SU-DHL-6 (cell line): ENCODE data around the gene ATOH8.

Experiments used
- H2AFZ ChIP-seq: fragments of 200-600 bp; sonication (generic); 2 replicates; pipeline ENCODE4 v1.6.1; 2014; ENCODE audit warnings: low read depth, mild to moderate bottlenecking, moderate library complexity, mixed read lengths, antibody characterized with exemption, low read length; ENCODE audit not compliant: severe bottlenecking
- H3F3A ChIP-seq: fragments of 200-600 bp; shearing (Covaris generic); 2 replicates; pipeline ENCODE4 v1.6.0; 2016; ENCODE audit warnings: antibody characterized with exemption, mild to moderate bottlenecking; ENCODE audit not compliant: insufficient read depth
- H3K27ac ChIP-seq: fragments of 200-600 bp; sonication (generic); 2 replicates; pipeline ENCODE4 v1.5.1; 2016; ENCODE audit warnings: low read depth, mild to moderate bottlenecking, low read length, moderate library complexity, mixed read lengths
- H3K27me3 ChIP-seq: fragments of 200-600 bp; sonication (generic), shearing (Covaris generic); 2 replicates; pipeline ENCODE4 v1.6.0; 2014; ENCODE audit warnings: mild to moderate bottlenecking, low read length
- H3K36me3 ChIP-seq: fragments of 200-600 bp; sonication (generic); 2 replicates; pipeline ENCODE4 v1.6.1; 2014; ENCODE audit warnings: mild to moderate bottlenecking, low read length, mixed read lengths
- H3K4me2 ChIP-seq: fragments of 300-600, 200-600 bp; shearing (Covaris generic), sonication (generic); 2 replicates; pipeline ENCODE4 v1.6.0; 2014; ENCODE audit warnings: low read length, low read depth, mild to moderate bottlenecking; ENCODE audit not compliant: poor library complexity, severe bottlenecking
- H3K4me3 ChIP-seq: fragments of 200-600 bp; sonication (generic); 2 replicates; pipeline ENCODE4 v1.5.1; 2014; ENCODE audit warnings: antibody characterized with exemption, low read length, mild to moderate bottlenecking, mixed read lengths; ENCODE audit not compliant: insufficient read depth, poor library complexity, severe bottlenecking
- H3K79me2 ChIP-seq: fragments of 200-600 bp; sonication (generic); 2 replicates; pipeline ENCODE4 v1.6.1; 2014; ENCODE audit warnings: mild to moderate bottlenecking, low read length, moderate library complexity; ENCODE audit not compliant: insufficient read depth
- H3K9ac ChIP-seq: fragments of 200-600 bp; sonication (generic); 2 replicates; pipeline ENCODE4 v1.7.0; 2014; ENCODE audit warnings: mild to moderate bottlenecking, low read length
- H3K9me2 ChIP-seq: fragments of 200-600 bp; sonication (generic); replicated peaks from 2 replicates; pipeline ENCODE4 v1.6.1; 2014; ENCODE audit warnings: low read length; ENCODE audit not compliant: insufficient read depth
- H3K9me3 ChIP-seq: fragments of 200-600 bp; sonication (generic); 2 replicates; pipeline ENCODE4 v1.6.1; 2014; ENCODE audit warnings: low read length, mixed read lengths; ENCODE audit not compliant: insufficient read depth
- H4K20me1 ChIP-seq: fragments of 200-600 bp; sonication (generic); 2 replicates; pipeline ENCODE4 v1.6.1; 2014; ENCODE audit warnings: low read depth, mild to moderate bottlenecking, antibody characterized with exemption, low read length, moderate library complexity, mixed read lengths
- EZH2phosphoT487 ChIP-seq: fragments of 200-600 bp; sonication (generic), shearing (Covaris generic); conservative IDR thresholded peaks from 2 replicates; pipeline ENCODE4 v1.6.1; 2018; ENCODE audit warnings: mild to moderate bottlenecking, antibody characterized with exemption, low read length, moderate library complexity, mixed read lengths
- TF ChIP-seq, protein P1 (sequence below): fragments of 200-600 bp; sonication (generic); IDR thresholded peaks from one replicate; pipeline ENCODE4 v1.5.1; 2017; ENCODE audit warnings: antibody characterized with exemption, mild to moderate bottlenecking, low read length, moderate library complexity; ENCODE audit not compliant: insufficient read depth, poor library complexity, severe bottlenecking

ATOH8 gene

DNA sequence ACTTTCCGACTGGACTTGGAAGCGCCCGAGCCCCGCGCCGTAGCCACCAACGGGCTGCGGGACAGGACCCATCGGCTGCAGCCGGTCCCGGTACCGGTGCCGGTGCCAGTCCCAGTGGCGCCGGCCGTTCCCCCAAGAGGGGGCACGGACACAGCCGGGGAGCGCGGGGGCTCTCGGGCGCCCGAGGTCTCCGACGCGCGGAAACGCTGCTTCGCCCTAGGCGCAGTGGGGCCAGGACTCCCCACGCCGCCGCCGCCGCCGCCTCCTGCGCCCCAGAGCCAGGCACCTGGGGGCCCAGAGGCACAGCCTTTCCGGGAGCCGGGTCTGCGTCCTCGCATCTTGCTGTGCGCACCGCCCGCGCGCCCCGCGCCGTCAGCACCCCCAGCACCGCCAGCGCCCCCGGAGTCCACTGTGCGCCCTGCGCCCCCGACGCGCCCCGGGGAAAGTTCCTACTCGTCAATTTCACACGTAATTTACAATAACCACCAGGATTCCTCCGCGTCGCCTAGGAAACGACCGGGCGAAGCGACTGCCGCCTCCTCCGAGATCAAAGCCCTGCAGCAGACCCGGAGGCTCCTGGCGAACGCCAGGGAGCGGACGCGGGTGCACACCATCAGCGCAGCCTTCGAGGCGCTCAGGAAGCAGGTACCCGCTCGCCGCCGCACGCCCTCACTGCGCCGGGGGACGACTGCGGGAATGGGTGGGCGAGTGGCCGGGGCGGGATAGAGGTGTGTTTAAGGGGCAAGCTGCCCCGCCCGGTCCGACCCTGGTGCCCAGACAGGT is 713 bp downstream of the ATOH8 start:
- no peak overlapping the region for H3K9ac ChIP-seq
- no peaks in the 10 kb centered on the region for H3F3A ChIP-seq
- no peaks in the 10 kb centered on the region for H3K36me3 ChIP-seq
- no peaks in the 10 kb centered on the region for H3K9me2 ChIP-seq
- TF ChIP-seq, protein P1, sequence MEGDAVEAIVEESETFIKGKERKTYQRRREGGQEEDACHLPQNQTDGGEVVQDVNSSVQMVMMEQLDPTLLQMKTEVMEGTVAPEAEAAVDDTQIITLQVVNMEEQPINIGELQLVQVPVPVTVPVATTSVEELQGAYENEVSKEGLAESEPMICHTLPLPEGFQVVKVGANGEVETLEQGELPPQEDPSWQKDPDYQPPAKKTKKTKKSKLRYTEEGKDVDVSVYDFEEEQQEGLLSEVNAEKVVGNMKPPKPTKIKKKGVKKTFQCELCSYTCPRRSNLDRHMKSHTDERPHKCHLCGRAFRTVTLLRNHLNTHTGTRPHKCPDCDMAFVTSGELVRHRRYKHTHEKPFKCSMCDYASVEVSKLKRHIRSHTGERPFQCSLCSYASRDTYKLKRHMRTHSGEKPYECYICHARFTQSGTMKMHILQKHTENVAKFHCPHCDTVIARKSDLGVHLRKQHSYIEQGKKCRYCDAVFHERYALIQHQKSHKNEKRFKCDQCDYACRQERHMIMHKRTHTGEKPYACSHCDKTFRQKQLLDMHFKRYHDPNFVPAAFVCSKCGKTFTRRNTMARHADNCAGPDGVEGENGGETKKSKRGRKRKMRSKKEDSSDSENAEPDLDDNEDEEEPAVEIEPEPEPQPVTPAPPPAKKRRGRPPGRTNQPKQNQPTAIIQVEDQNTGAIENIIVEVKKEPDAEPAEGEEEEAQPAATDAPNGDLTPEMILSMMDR: no peak
- TF ChIP-seq EZH2phosphoT487: no peak
- no peaks in the 10 kb centered on the region for H3K79me2 ChIP-seq
- H3K4me3 ChIP-seq: no peak overlapping the region
- no peak overlapping the region for H3K4me2 ChIP-seq
- no peak overlapping the region for H3K27ac ChIP-seq
- H2AFZ ChIP-seq: no peak overlapping the region
- H3K27me3 ChIP-seq: no peaks in the 10 kb centered on the region
- no peaks in the 10 kb centered on the region for H3K9me3 ChIP-seq
- no peaks in the 10 kb centered on the region for H4K20me1 ChIP-seq

DNA sequence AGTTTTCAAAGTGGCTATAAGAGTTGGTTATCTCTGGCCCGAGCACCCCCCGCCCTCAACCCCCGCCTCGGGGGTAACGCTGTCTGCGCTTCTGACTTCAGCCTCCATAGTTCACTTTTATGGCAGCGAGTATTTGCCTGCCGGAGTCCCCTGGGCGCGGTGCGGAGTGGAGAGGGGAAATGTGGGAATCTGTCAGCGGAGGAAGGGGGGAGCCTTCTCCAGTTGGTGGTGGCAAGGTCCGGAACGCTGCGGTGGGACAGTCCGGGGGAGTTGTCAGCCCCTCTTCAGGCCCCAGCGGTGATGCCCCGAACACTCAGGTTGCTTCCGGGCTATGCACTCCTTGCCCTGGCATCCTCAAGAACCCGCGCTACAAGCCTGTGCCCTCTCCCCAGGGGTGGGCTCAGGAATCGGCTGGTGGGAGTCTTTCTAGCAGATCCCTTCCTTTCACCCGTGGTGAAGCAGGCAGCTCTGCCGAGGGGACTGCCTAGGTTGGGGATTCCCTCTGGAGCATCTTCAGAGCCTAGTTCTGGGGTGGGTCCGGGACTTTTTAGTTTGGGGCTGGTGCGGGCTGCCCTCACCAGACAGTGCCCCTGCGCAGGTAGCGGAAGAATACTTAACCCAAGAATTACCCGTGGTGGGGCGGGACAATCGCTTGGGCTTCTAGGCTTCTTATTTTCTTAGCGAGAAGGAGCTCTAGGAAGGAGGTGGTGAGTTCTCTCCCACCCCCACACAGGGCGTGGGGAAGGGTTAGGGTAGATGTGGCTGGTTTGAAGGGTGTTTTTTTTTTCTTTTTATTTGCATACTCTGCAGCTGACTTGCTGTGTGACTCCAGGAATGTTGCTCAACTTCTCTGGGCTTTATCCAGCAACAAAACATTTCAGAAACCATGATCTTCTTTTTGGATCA is 1.6 kb downstream of the ATOH8 start:
- no peak overlapping the region for H2AFZ ChIP-seq
- no peaks in the 10 kb centered on the region for H4K20me1 ChIP-seq
- H3K4me3 ChIP-seq: no peak overlapping the region
- TF ChIP-seq EZH2phosphoT487: no peak
- TF ChIP-seq, protein P1: no peak
- H3K9me2 ChIP-seq: no peaks in the 10 kb centered on the region
- no peak overlapping the region for H3K4me2 ChIP-seq
- no peaks in the 10 kb centered on the region for H3K27me3 ChIP-seq
- H3K79me2 ChIP-seq: no peaks in the 10 kb centered on the region
- H3K9me3 ChIP-seq: no peaks in the 10 kb centered on the region
- H3K27ac ChIP-seq: no peak overlapping the region
- no peaks in the 10 kb centered on the region for H3K36me3 ChIP-seq
- no peak overlapping the region for H3K9ac ChIP-seq
- no peaks in the 10 kb centered on the region for H3F3A ChIP-seq

DNA sequence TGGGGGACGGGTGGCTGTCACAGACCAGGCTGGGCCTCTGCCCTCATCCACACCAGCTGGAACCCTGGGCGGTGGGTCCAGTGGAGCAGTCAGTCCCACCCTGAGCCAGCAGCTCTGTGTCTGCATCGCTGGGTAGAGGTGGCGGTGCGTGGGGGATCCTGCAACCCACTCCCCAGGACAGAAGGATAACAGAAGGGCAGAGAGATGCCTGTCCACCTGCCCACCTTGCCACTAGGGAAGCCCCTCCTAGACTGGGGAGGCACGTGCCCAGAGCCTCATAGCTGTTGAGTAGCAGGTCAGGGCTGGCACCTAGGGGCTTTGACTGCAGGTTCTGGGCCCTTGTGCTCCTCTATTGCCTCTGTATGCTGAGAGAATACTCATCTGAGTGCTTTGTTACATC is 2.4 kb downstream of the ATOH8 start:
- Histone ChIP-seq H3F3A (no peaks in the 10 kb centered on the region), H3K27me3 (no peaks in the 10 kb centered on the region), H3K9ac (no peak overlapping the region), H4K20me1 (no peaks in the 10 kb centered on the region), H3K9me2 (no peaks in the 10 kb centered on the region), H3K79me2 (no peaks in the 10 kb centered on the region), H3K36me3 (no peaks in the 10 kb centered on the region), H3K9me3 (no peaks in the 10 kb centered on the region), H3K4me2 (no peak overlapping the region), H3K4me3 (no peak overlapping the region), H2AFZ (no peak overlapping the region), H3K27ac (no peak overlapping the region)
- no peak for TF ChIP-seq EZH2phosphoT487
- TF ChIP-seq, protein P1: no peak
